GM23338 (cell line): ENCODE data around the gene RNF114. TPM values are rescaled to one million over a fixed set of nuclear protein-coding genes. Genes with fewer than 3 reads are reported as not detected.

ENCODE experiments used
- ATAC-seq: fragments of 200-7000 bp; cut with Tn5 transposase; 3 replicates; pipeline ENCODE4 v1.9.1; 2020
- DNase-seq: peaks from one replicate; pipeline ENCODE4 v3.0.0-alpha.2; 2015; ENCODE audit warnings: low spot score
- H2AFZ ChIP-seq: fragments of 200-600 bp; sonication (generic); 2 replicates; pipeline ENCODE4 v1.8.0; 2016; ENCODE audit warnings: antibody characterized with exemption, mild to moderate bottlenecking, moderate library complexity
- H3F3A ChIP-seq: fragments of 200-600 bp; sonication (generic); replicated peaks from 2 replicates; pipeline ENCODE4 v1.8.0; 2017; ENCODE audit warnings: antibody characterized with exemption, mixed run types, low read depth
- H3K27ac ChIP-seq: fragments of 200-600 bp; sonication (generic); 2 replicates; pipeline ENCODE4 v1.6.1; 2016; ENCODE audit warnings: low read depth
- H3K27me3 ChIP-seq: fragments of 200-600 bp; sonication (generic); 2 replicates; pipeline ENCODE4 v1.8.0; 2016; ENCODE audit warnings: mild to moderate bottlenecking, mixed run types, moderate library complexity; ENCODE audit not compliant: insufficient read depth
- H3K36me3 ChIP-seq: fragments of 200-600 bp; sonication (generic); 2 replicates; pipeline ENCODE4 v1.8.0; 2016; ENCODE audit warnings: mild to moderate bottlenecking; ENCODE audit not compliant: insufficient read depth
- H3K4me1 ChIP-seq: fragments of 200-600 bp; sonication (generic); 2 replicates; pipeline ENCODE4 v1.8.0; 2016; ENCODE audit warnings: mild to moderate bottlenecking, moderate library complexity; ENCODE audit not compliant: insufficient read depth
- H3K4me2 ChIP-seq: fragments of 200-600 bp; sonication (generic); 2 replicates; pipeline ENCODE4 v1.7.1; 2017; ENCODE audit warnings: mixed run types
- H3K4me3 ChIP-seq: fragments of 200-600 bp; sonication (generic); 2 replicates; pipeline ENCODE4 v1.6.1; 2016; ENCODE audit warnings: mixed run types
- H3K79me2 ChIP-seq: fragments of 200-600 bp; sonication (generic); replicated peaks from 2 replicates; pipeline ENCODE4 v1.8.0; 2017; ENCODE audit warnings: mild to moderate bottlenecking; ENCODE audit not compliant: insufficient read depth
- H3K9me2 ChIP-seq: fragments of 200-600 bp; sonication (generic); 2 replicates; pipeline ENCODE4 v1.8.0; 2017; ENCODE audit not compliant: insufficient read depth
- H4K20me1 ChIP-seq: fragments of 200-600 bp; sonication (generic); replicated peaks from 2 replicates; pipeline ENCODE4 v1.8.0; 2017; ENCODE audit warnings: mild to moderate bottlenecking; ENCODE audit not compliant: insufficient read depth
- H3K27ac Mint-ChIP-seq: 2 replicates; pipeline ENCODE4 v1.8.0; 2020; ENCODE audit warnings: inconsistent platforms, mild to moderate bottlenecking, moderate library complexity, mixed read lengths
- H3K27me3 Mint-ChIP-seq: 3 replicates; pipeline ENCODE4 v1.8.0; 2022; ENCODE audit warnings: low read depth, mild to moderate bottlenecking, moderate library complexity, mixed read lengths, inconsistent platforms; ENCODE audit not compliant: insufficient read depth, poor library complexity
- H3K36me3 Mint-ChIP-seq: 3 replicates; pipeline ENCODE4 v1.8.0; 2021; ENCODE audit warnings: low read depth, mild to moderate bottlenecking, inconsistent platforms, moderate library complexity, mixed read lengths
- H3K4me1 Mint-ChIP-seq: 3 replicates; pipeline ENCODE4 v1.8.0; 2020; ENCODE audit warnings: mild to moderate bottlenecking, inconsistent platforms, mixed read lengths
- H3K4me3 Mint-ChIP-seq: 3 replicates; pipeline ENCODE4 v1.8.0; 2021; ENCODE audit warnings: moderate library complexity, mild to moderate bottlenecking, inconsistent platforms, mixed read lengths
- H3K9me3 Mint-ChIP-seq: 3 replicates; pipeline ENCODE4 v1.8.0; 2020; ENCODE audit warnings: moderate library complexity, mild to moderate bottlenecking, inconsistent platforms, mixed read lengths
- CREB1 ChIP-seq: fragments of 250-450 bp; sonication (Bioruptor Pico); IDR thresholded peaks from 2 replicates; pipeline ENCODE4 v1.5.0; 2020; ENCODE audit warnings: low read depth, mild to moderate bottlenecking, moderate library complexity
- ETS1 ChIP-seq: IDR thresholded peaks from 2 replicates; pipeline ENCODE4 v1.6.1; 2016; ENCODE audit warnings: antibody characterized with exemption
- EZH2 ChIP-seq: fragments of 200-600 bp; sonication (generic); IDR thresholded peaks from one replicate; pipeline ENCODE4 v1.8.0; 2017; ENCODE audit warnings: antibody characterized with exemption, mild to moderate bottlenecking, low read depth; ENCODE audit not compliant: unreplicated experiment
- EZH2phosphoT487 ChIP-seq: fragments of 200-600 bp; sonication (generic); IDR thresholded peaks from one replicate; pipeline ENCODE4 v1.8.1; 2018; ENCODE audit warnings: antibody characterized with exemption; ENCODE audit not compliant: unreplicated experiment
- NANOG ChIP-seq: IDR thresholded peaks from 2 replicates; pipeline ENCODE4 v1.6.1; 2016; ENCODE audit warnings: antibody characterized with exemption, borderline replicate concordance
- POLR2AphosphoS5 ChIP-seq: IDR thresholded peaks from 2 replicates; pipeline ENCODE4 v1.6.1; 2016; ENCODE audit warnings: antibody characterized with exemption, low read depth
- ZNF114 ChIP-seq: fragments of 250-450 bp; sonication (Bioruptor Pico); IDR thresholded peaks from 2 replicates; pipeline ENCODE4 v1.5.0; 2020; ENCODE audit warnings: mild to moderate bottlenecking, moderate library complexity
- ZNF331 ChIP-seq: fragments of 250-450 bp; sonication (Bioruptor Pico); IDR thresholded peaks from 2 replicates; pipeline ENCODE4 v1.5.0; 2020; ENCODE audit warnings: low read depth, mild to moderate bottlenecking, moderate library complexity
- polyA plus RNA-seq: library from polyadenylated mRNA; unstranded; fragments of >200 nt; fragmentation: Nextera tagmentation; extraction: Ambion mirVana; gene quantifications from 2 replicates; pipeline ENCODE4 v1.2.1, GENCODE V29; 2016
- total RNA-seq: library from RNA; depleted of rRNA; stranded (reverse); fragments of >200 nt; shearing (Covaris generic); gene quantifications from 2 replicates; pipeline ENCODE4 v1.2.3, GENCODE V29; 2014
- TF ChIP-seq, protein P1 (sequence below): IDR thresholded peaks from one replicate; pipeline ENCODE4 v1.6.1; 2018; ENCODE audit warnings: antibody characterized with exemption; ENCODE audit not compliant: unreplicated experiment
- TF ChIP-seq, protein P2 (sequence below), 2 experiments: fragments of 200-600 bp in 1 of 2; sonication (generic) in 1 of 2; conservative IDR thresholded peaks; 2 replicates each; pipeline versions ENCODE4 v1.5.1 to v1.6.1; 2016 to 2017; ENCODE audit warnings: antibody characterized with exemption in 2 of 2, low read depth in 2 of 2, mild to moderate bottlenecking in 2 of 2, moderate library complexity in 1 of 2

RNF114 gene
- total and polyA plus RNA-seq, 2 experiments from 2014 or later = 155 to 279 TPM

GRCh38 chr20:49889001-49889934 lies 46.9 kb upstream of the RNF114 start:
- no peak for TF ChIP-seq CREB1 (CRISPR knock-in tag)
- TF ChIP-seq NANOG = no peak
- TF ChIP-seq ZNF114 (CRISPR knock-in tag) = no peak
- TF ChIP-seq, protein P1, sequence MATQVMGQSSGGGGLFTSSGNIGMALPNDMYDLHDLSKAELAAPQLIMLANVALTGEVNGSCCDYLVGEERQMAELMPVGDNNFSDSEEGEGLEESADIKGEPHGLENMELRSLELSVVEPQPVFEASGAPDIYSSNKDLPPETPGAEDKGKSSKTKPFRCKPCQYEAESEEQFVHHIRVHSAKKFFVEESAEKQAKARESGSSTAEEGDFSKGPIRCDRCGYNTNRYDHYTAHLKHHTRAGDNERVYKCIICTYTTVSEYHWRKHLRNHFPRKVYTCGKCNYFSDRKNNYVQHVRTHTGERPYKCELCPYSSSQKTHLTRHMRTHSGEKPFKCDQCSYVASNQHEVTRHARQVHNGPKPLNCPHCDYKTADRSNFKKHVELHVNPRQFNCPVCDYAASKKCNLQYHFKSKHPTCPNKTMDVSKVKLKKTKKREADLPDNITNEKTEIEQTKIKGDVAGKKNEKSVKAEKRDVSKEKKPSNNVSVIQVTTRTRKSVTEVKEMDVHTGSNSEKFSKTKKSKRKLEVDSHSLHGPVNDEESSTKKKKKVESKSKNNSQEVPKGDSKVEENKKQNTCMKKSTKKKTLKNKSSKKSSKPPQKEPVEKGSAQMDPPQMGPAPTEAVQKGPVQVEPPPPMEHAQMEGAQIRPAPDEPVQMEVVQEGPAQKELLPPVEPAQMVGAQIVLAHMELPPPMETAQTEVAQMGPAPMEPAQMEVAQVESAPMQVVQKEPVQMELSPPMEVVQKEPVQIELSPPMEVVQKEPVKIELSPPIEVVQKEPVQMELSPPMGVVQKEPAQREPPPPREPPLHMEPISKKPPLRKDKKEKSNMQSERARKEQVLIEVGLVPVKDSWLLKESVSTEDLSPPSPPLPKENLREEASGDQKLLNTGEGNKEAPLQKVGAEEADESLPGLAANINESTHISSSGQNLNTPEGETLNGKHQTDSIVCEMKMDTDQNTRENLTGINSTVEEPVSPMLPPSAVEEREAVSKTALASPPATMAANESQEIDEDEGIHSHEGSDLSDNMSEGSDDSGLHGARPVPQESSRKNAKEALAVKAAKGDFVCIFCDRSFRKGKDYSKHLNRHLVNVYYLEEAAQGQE = no peak
- TF ChIP-seq EZH2phosphoT487 = no peak
- no peak for TF ChIP-seq ZNF331 (CRISPR knock-in tag)
- no peak for TF ChIP-seq POLR2AphosphoS5
- TF ChIP-seq ETS1 = no peak
- TF ChIP-seq, protein P2, sequence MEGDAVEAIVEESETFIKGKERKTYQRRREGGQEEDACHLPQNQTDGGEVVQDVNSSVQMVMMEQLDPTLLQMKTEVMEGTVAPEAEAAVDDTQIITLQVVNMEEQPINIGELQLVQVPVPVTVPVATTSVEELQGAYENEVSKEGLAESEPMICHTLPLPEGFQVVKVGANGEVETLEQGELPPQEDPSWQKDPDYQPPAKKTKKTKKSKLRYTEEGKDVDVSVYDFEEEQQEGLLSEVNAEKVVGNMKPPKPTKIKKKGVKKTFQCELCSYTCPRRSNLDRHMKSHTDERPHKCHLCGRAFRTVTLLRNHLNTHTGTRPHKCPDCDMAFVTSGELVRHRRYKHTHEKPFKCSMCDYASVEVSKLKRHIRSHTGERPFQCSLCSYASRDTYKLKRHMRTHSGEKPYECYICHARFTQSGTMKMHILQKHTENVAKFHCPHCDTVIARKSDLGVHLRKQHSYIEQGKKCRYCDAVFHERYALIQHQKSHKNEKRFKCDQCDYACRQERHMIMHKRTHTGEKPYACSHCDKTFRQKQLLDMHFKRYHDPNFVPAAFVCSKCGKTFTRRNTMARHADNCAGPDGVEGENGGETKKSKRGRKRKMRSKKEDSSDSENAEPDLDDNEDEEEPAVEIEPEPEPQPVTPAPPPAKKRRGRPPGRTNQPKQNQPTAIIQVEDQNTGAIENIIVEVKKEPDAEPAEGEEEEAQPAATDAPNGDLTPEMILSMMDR (conservative IDR thresholded peaks at IDR 0.05; ENCODE audit: low read depth in 2 of 2) = no peak
- TF ChIP-seq EZH2 = no peak
- peaks cover 20% of the 10 kb centered on the region for H3K27me3 Mint-ChIP-seq
- H3K4me2 ChIP-seq = peak overlapping the region; percentile 40; the same call in 1 of the 2 replicates
- no peaks in the 10 kb centered on the region for H3K27me3 ChIP-seq
- peaks cover 48% of the 10 kb centered on the region for H3K4me1 Mint-ChIP-seq
- no peaks in the 10 kb centered on the region for H3F3A ChIP-seq
- H2AFZ ChIP-seq = no peak overlapping the region
- H3K4me3 Mint-ChIP-seq = no peak overlapping the region; the same call in 2 of the 3 replicates
- no peaks in the 10 kb centered on the region for H4K20me1 ChIP-seq
- H3K4me3 ChIP-seq = no peak overlapping the region
- H3K36me3 Mint-ChIP-seq = peaks cover 5% of the 10 kb centered on the region; the same call in 2 of the 3 replicates
- ATAC-seq = no peak
- peak overlapping the region; percentile 10; the same call in 1 of the 2 replicates for H3K27ac Mint-ChIP-seq
- peaks cover 10% of the 10 kb centered on the region for H3K4me1 ChIP-seq
- H3K79me2 ChIP-seq = no peaks in the 10 kb centered on the region
- no peak for DNase-seq
- no peaks in the 10 kb centered on the region for H3K9me3 Mint-ChIP-seq
- H3K36me3 ChIP-seq = no peaks in the 10 kb centered on the region
- no peak overlapping the region for H3K27ac ChIP-seq
- H3K9me2 ChIP-seq = no peaks in the 10 kb centered on the region
